Effector memory CD4-positive, alpha-beta T cell (primary cell): ENCODE data around the gene PGRMC2.

ENCODE experiments used
- DNase-seq, 3 donors: peaks; one replicate each; pipeline ENCODE4 v3.0.0-alpha.2; 2020
- H3K27ac ChIP-seq: 2 replicates; pipeline ENCODE4 v1.7.0; 2013; ENCODE audit warnings: mild to moderate bottlenecking, low read length, moderate library complexity; ENCODE audit not compliant: insufficient read depth, poor library complexity, severe bottlenecking
- H3K27me3 ChIP-seq: replicated peaks from 2 replicates; pipeline ENCODE4 v1.7.0; 2013; ENCODE audit warnings: mild to moderate bottlenecking, low read length; ENCODE audit not compliant: insufficient read depth, control insufficient read depth, poor library complexity, severe bottlenecking
- H3K36me3 ChIP-seq: 2 replicates; pipeline ENCODE4 v1.7.0; 2013; ENCODE audit warnings: mild to moderate bottlenecking, low read length, moderate library complexity; ENCODE audit not compliant: control insufficient read depth, insufficient read depth
- H3K4me1 ChIP-seq: 2 replicates; pipeline ENCODE4 v1.7.0; 2013; ENCODE audit warnings: low read length, mild to moderate bottlenecking; ENCODE audit not compliant: control insufficient read depth, insufficient read depth, poor library complexity, severe bottlenecking
- H3K4me3 ChIP-seq: 2 replicates; pipeline ENCODE4 v1.7.0; 2013; ENCODE audit warnings: low read length, low read depth, mild to moderate bottlenecking; ENCODE audit not compliant: insufficient read depth, poor library complexity, severe bottlenecking
- H3K9me3 ChIP-seq: 2 replicates; pipeline ENCODE4 v1.7.0; 2013; ENCODE audit warnings: mild to moderate bottlenecking, low read length, moderate library complexity; ENCODE audit not compliant: control insufficient read depth

PGRMC2 gene

DNA sequence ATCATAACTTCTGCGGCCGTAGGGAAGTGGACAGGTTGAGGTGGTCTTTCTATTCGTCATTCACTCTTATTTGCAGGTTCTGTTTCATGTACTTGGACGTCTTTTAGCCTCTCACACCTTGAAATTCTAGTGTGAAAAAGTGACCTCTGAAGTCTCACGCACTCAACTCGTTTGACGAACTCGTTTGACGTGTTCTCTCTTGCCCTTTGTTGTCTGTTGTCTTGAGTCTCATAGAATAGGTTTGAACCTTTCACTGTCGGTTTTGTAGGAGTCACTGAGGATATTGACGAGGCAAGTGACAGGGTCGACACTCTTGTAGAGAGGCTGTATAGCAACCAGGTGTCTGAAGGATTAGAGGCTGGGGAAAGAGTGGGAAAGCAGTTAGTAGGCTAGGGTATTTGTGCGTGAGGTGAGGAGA lies 1.1 kb upstream of the PGRMC2 start:
- Histone ChIP-seq H3K27me3 (no peaks in the 10 kb centered on the region), H3K9me3 (no peaks in the 10 kb centered on the region), H3K27ac (peak overlapping the region; percentile 94), H3K36me3 (no peaks in the 10 kb centered on the region), H3K4me1 (peaks cover 13% of the 10 kb centered on the region), H3K4me3 (peak overlapping the region; percentile 84)
- peak in 1 of 3 donors; percentile 29 for DNase-seq

DNA sequence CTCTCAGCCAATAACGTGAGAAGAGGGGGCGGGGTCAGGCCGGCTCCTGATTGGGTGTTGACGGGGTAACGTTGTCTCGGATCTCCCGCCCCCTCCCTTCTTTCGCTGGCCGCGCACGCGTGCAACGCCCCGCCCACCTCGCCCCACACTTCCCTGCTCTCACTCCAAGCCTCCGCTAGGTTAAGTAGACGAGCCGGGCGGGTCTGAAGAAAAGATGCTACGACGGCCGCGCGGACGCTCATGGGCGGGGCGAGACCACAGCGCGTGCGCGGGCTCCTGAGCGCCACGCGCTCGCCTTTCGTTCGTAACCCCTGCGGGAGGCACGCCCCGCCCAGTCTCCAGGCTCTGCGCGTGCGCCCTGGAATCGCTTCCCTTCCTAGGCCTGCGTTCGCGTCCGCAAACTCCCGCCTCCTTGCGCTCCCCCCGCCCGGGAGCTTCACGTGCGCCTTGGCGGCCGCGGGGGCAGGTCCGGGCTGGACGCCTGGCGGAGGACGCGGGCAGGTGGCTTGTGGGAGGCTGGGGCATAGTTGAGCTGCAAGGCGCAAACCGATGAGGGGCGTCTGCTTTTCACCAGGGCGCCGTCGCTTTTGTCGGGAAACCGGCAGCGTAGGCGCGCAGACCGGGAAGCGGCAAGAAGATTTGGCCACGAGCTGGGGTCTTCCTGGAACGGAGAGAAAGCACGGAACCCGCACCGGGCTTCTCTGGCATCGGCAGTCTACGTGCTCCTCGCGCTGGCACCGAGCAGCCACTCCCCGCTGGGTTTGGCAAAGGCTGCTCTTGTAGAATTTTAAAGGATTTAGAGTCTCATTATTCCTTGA lies 467 bp upstream of the PGRMC2 start:
- H3K9me3 ChIP-seq = no peaks in the 10 kb centered on the region
- peaks cover 13% of the 10 kb centered on the region for H3K4me1 ChIP-seq
- H3K4me3 ChIP-seq = peak overlapping the region; percentile 84
- H3K27ac ChIP-seq = peak overlapping the region; percentile 94
- no peaks in the 10 kb centered on the region for H3K27me3 ChIP-seq
- no peaks in the 10 kb centered on the region for H3K36me3 ChIP-seq
- DNase-seq = peak; percentile 99

DNA sequence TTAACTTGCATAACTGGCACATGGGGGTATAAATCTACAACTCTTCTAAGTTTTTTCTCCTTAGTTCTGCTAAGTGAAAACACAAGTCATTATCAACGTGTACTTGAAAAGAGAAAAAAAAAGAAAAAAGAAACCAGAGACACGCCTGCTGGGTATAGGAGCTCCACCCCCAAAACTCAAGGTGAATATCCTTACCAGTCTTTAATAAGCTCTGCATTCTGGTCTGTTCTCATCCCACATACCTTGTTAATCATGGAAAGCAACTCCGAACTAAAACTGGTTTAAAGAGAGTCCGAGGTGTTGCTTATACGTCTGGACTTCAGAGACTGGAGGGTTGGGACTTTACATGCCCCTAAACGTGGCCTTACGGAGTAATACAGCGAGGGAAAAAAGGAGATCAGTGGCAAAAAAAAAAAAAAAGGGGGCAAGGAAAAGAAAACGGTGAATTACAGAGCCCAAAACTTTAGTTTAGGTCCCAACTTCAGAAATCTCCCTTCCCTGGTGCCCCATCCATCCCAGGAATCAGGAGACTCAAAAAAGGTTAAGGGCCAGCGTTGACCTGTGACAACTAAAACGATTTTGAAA lies 1.0 kb downstream of the PGRMC2 start:
- Histone ChIP-seq H3K27ac (peak overlapping the region; percentile 54), H3K4me1 (peaks cover 13% of the 10 kb centered on the region), H3K9me3 (no peaks in the 10 kb centered on the region), H3K4me3 (peak overlapping the region; percentile 69), H3K27me3 (no peaks in the 10 kb centered on the region), H3K36me3 (no peaks in the 10 kb centered on the region)
- DNase-seq = no peak

DNA sequence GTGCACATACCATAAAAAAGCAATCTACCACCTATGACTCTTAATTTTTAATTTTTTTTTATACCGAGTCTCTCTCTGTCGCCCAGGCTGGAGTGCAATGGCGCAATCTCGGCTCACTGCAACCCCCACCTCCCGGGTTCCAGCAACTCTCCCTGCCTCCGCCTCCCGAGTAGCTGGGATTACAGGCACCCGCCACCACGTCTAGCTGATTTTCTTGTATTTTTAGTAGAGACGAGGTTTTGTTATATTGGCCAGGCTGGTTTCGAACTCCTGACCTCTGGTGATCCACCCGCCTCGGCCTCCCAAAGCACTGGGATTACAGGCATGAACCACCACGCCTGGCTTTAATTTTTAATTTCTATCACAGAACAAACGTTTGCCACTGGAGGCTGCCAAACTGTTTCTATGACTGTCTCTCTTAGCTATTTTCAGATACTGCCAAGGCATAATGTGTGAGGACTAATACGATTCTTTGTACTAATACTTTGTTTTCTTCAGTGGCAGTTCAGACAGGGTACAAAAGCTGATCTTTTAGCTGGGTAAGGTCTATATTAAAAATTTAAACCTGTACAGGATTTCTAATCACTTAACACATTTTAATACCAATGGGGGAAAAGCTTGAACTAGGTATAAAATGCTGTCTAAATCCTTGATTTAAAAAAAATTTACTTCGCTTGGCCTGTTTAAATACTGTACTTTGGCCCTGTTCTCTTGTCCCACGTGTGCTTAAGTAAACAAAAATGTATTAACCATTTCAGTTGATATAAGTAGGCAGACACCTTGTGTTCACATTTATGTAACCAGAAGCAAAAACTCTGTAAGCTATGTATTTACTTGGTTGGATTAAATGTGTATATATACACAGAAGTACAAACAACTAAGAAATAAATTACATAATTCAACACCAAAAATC lies 2.3 kb downstream of the PGRMC2 start:
- no peaks in the 10 kb centered on the region for H3K9me3 ChIP-seq
- H3K4me3 ChIP-seq = no peak overlapping the region
- peaks cover 13% of the 10 kb centered on the region for H3K4me1 ChIP-seq
- no peaks in the 10 kb centered on the region for H3K36me3 ChIP-seq
- no peak for DNase-seq
- no peaks in the 10 kb centered on the region for H3K27me3 ChIP-seq
- H3K27ac ChIP-seq = no peak overlapping the region

DNA sequence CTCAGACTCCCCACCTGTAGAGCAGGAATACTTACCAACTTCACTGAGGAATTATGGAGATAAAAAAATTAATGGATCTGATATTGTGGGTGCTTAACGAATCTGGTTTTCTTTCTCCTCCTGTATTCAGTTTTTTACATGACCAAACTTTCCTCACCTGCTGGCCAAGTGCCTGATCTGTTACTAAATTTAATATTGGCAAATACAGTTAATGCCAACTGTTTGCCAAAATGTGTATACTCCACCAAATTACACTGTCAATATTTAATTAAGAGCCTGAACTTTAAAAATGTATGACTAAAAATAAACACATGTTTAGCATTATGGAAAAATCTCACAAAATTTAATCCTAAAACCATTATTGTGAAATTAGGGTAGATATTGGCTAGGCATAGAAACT lies 3.3 kb downstream of the PGRMC2 start:
- no peak overlapping the region for H3K4me3 ChIP-seq
- H3K27ac ChIP-seq = no peak overlapping the region
- no peaks in the 10 kb centered on the region for H3K9me3 ChIP-seq
- no peaks in the 10 kb centered on the region for H3K36me3 ChIP-seq
- peaks cover 13% of the 10 kb centered on the region for H3K4me1 ChIP-seq
- H3K27me3 ChIP-seq = no peaks in the 10 kb centered on the region
- no peak for DNase-seq

DNA sequence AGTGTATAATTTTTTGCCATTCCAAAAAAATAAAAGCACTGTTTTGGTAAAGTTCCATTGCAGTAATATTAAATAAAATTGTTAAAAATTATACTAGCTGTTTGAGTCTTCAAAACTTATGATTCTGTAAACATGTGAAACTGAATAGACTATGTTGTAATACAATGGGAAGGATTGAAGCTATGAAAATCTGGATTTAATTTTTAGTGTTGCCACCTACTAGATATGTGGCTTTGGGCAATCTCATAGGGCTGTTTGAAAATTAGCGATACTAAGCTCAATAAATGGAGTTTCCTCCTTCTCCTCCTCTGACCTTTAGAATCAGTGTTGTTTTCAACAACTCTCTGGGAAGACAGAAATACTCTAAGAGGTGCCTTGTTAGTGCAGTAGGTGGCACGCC lies 4.5 kb downstream of the PGRMC2 start:
- H3K27me3 ChIP-seq = no peaks in the 10 kb centered on the region
- H3K36me3 ChIP-seq = no peaks in the 10 kb centered on the region
- H3K4me1 ChIP-seq = peaks cover 8% of the 10 kb centered on the region
- H3K4me3 ChIP-seq = no peak overlapping the region
- no peaks in the 10 kb centered on the region for H3K9me3 ChIP-seq
- no peak for DNase-seq
- no peak overlapping the region for H3K27ac ChIP-seq

DNA sequence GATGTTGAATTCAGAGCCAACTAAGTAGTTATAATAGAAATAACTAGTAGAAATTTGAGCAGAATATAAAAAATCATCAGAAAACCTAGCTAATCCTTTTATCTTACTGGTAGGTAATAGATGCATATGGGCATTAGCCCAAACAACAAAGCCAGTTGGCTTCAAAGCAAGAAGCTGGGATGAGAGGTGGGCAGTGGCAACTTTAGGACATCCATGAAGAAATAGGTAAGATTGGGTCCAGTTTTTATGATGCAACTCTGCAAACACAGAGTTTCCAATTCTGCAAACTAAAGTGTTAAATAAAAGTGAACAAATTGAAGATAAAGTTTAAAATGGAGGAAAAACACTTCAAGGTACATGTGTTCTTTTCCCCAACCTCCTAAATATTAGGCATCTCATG lies 5.1 kb downstream of the PGRMC2 start:
- H3K27ac ChIP-seq = no peak overlapping the region
- H3K9me3 ChIP-seq = no peaks in the 10 kb centered on the region
- no peaks in the 10 kb centered on the region for H3K36me3 ChIP-seq
- H3K4me3 ChIP-seq = no peak overlapping the region
- H3K27me3 ChIP-seq = no peaks in the 10 kb centered on the region
- H3K4me1 ChIP-seq = peaks cover 8% of the 10 kb centered on the region
- no peak for DNase-seq

DNA sequence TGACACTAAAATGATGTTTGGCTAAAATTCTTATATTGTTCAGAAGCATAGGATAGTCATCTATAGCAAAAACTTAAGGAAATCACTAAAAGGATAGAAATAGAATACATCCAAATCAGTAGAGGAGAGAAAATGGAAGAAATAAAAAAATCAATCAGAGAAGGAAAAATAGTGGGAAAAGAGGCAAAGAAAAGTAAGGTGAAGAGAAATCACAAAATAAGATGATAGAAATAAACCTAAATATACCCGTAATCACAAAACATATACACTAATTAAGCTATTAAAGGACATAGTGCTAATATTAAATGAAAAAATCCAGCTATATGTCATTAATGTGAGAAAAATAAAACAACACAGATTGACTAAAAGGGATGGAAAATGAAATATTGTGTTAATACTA lies 6.3 kb downstream of the PGRMC2 start:
- H3K4me3 ChIP-seq = no peak overlapping the region
- no peaks in the 10 kb centered on the region for H3K27me3 ChIP-seq
- no peak for DNase-seq
- peaks cover 8% of the 10 kb centered on the region for H3K4me1 ChIP-seq
- no peaks in the 10 kb centered on the region for H3K9me3 ChIP-seq
- H3K36me3 ChIP-seq = no peaks in the 10 kb centered on the region
- no peak overlapping the region for H3K27ac ChIP-seq

DNA sequence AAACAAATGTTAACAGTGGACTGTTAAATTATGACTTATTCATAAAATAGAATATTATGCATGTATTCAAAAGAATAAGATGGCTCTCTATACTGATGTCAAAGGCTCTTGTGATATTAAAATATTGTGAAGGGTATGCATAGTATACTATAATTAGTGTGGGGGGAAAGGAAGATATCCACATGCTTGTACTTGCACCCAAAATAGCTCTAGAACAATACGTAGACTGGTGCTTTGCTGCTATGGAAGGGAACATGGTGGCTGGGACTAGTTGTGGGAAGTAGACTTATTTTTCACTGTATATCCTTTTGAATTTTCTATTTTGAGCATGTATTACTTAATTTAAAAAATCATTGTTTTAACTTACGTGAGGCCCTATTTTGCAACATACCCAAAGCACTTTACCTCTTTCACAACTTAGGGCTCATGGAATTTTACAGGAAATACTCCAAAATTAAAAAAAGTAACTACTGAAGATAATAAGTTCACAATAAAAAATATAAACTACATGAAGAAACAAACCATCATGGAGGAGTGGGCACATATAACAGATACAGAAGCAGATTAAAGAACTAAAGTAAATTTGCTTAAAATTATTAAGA lies 7.9 kb downstream of the PGRMC2 start:
- Histone ChIP-seq H3K27ac (no peak overlapping the region), H3K36me3 (no peaks in the 10 kb centered on the region), H3K4me3 (no peak overlapping the region), H3K4me1 (no peaks in the 10 kb centered on the region), H3K27me3 (no peaks in the 10 kb centered on the region), H3K9me3 (no peaks in the 10 kb centered on the region)
- DNase-seq = no peak
